HG03575 (cell line): ENCODE measurements around the gene GPRC5D.

Experiments
- ATAC-seq: cut with Tn5 transposase; IDR thresholded peaks from one replicate; pipeline ENCODE4 v1.9.1; 2021; ENCODE audit not compliant: unreplicated experiment, insufficient number of reproducible peaks, low FRiP score; ENCODE audit errors: extremely low read depth

Gene GPRC5D

GRCh38 chr12:12893438-12893837 is 58.5 kb downstream of the GPRC5D start:
- no peak for ATAC-seq

DNA sequence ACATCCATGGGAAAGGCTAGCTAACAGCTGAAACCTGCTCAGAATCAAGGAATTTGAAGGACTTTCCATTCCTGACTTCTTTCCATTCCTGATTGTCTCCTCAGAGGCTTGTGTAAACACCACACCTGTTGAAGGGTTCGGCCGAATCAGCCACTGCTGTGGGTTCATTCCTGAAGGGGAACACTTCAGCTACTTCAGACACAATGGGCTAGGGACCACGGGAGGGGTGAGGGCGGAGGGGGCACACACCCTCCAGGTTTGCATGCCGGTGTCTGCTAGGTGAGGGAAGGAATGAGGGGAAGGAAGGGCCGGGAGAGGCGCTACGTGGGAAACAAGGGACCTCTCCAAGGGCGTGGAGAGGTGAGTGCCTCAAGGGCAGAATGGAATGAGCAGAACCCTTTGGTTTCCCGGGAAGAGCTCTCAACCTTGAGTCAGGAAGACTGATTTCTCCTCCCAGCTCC is 59.3 kb downstream of the GPRC5D start:
- no peak for ATAC-seq

- ATAC-seq: no peak
Observed at GRCh38 chr12:12891881-12892355, 60.1 kb downstream of the GPRC5D start.

- ATAC-seq: no peak
Observed at GRCh38 chr12:12891080-12891880, 60.7 kb downstream of the GPRC5D start, which contains the start of gene GPRC5A. Gene GPRC5A, plus strand, starts transcription at chr12:12891562. Its CDS starts 16,688 bp downstream, at chr12:12908250.
